HepG2 (cell line): ENCODE data around the gene IPMK. TPM values are rescaled to one million over a fixed set of nuclear protein-coding genes. Genes with fewer than 3 reads are reported as not detected.

Experiments
- ARID3A ChIP-seq: IDR thresholded peaks from 2 replicates; pipeline ENCODE4 v1.6.1; 2012; ENCODE audit warnings: low read depth, low read length, improper control_type of control experiment
- BATF2 ChIP-seq: sonication (generic); formaldehyde crosslinking; IDR thresholded peaks from 2 replicates; pipeline ENCODE4 v1.8.0; 2022; ENCODE audit warnings: mild to moderate bottlenecking, missing genetic modification reagents, moderate library complexity
- ELF4 ChIP-seq: sonication (generic); formaldehyde crosslinking; IDR thresholded peaks from 2 replicates; pipeline ENCODE4 v1.5.0; 2020; ENCODE audit warnings: missing genetic modification reagents, mild to moderate bottlenecking, moderate library complexity, borderline replicate concordance
- IRF2 ChIP-seq: IDR thresholded peaks from 2 replicates; pipeline ENCODE4 v1.6.1; 2018; ENCODE audit warnings: missing genetic modification reagents, missing compliant biosample characterization
- KAT8 ChIP-seq: IDR thresholded peaks from 2 replicates; pipeline ENCODE4 v1.6.1; 2016; ENCODE audit warnings: missing genetic modification reagents, missing compliant biosample characterization
- KDM6A ChIP-seq: IDR thresholded peaks from 2 replicates; pipeline ENCODE4 v1.6.1; 2016; ENCODE audit warnings: low read depth
- KMT2A ChIP-seq: sonication (generic); formaldehyde crosslinking; IDR thresholded peaks from 2 replicates; pipeline ENCODE4 v1.4.0; 2020; ENCODE audit warnings: missing genetic modification reagents
- PAXIP1 ChIP-seq: sonication (generic); formaldehyde crosslinking; conservative IDR thresholded peaks from 2 replicates; pipeline ENCODE4 v1.4.0; 2020; ENCODE audit warnings: mild to moderate bottlenecking, missing genetic modification reagents, moderate library complexity
- PLSCR1 ChIP-seq: sonication (generic); formaldehyde crosslinking; IDR thresholded peaks from 2 replicates; pipeline ENCODE4 v1.5.0; 2020; ENCODE audit warnings: missing genetic modification reagents, mild to moderate bottlenecking, borderline replicate concordance
- POLR2A ChIP-seq, 2 experiments: IDR thresholded peaks; 2 replicates each; pipeline ENCODE4 v1.6.1; 2011; ENCODE audit warnings: low read depth in 2 of 2, low read length in 2 of 2, mild to moderate bottlenecking in 1 of 2, moderate library complexity in 1 of 2; ENCODE audit not compliant: insufficient read depth in 1 of 2
- SP140L ChIP-seq: sonication (generic); formaldehyde crosslinking; IDR thresholded peaks from 2 replicates; pipeline ENCODE4 v1.4.0; 2020; ENCODE audit warnings: missing genetic modification reagents, borderline replicate concordance
- SPEN ChIP-seq: sonication (generic); formaldehyde crosslinking; IDR thresholded peaks from 2 replicates; pipeline ENCODE4 v1.5.1; 2020; ENCODE audit warnings: low read depth, mild to moderate bottlenecking, missing genetic modification reagents
- TCF12 ChIP-seq, 2 experiments: fragments of 450-650 bp in 1 of 2; sonication (generic) in 1 of 2; formaldehyde crosslinking in 1 of 2; IDR thresholded peaks; 2 replicates each; pipeline versions ENCODE4 v1.6.1 to v1.8.0; 2017 to 2022; ENCODE audit warnings: antibody characterized with exemption in 1 of 2, mild to moderate bottlenecking in 1 of 2, missing genetic modification reagents in 1 of 2, moderate library complexity in 1 of 2
- THYN1 ChIP-seq: sonication (generic); formaldehyde crosslinking; IDR thresholded peaks from 2 replicates; pipeline ENCODE4 v1.8.1; 2023; ENCODE audit warnings: low read depth, mild to moderate bottlenecking, moderate library complexity, missing genetic modification reagents, borderline replicate concordance
- ZBTB25 ChIP-seq: IDR thresholded peaks from 2 replicates; pipeline ENCODE4 v1.6.1; 2018; ENCODE audit warnings: missing genetic modification reagents
- ZBTB46 ChIP-seq: sonication (generic); formaldehyde crosslinking; IDR thresholded peaks from 2 replicates; pipeline ENCODE4 v1.4.0; 2020; ENCODE audit warnings: mild to moderate bottlenecking, missing genetic modification reagents, borderline replicate concordance
- ZNF260 ChIP-seq: sonication (generic); formaldehyde crosslinking; IDR thresholded peaks from 2 replicates; pipeline ENCODE4 v1.4.0; 2020; ENCODE audit warnings: missing genetic modification reagents, low read depth, mild to moderate bottlenecking, borderline replicate concordance
- ZNF644 ChIP-seq: IDR thresholded peaks from 2 replicates; pipeline ENCODE4 v1.6.1; 2016; ENCODE audit warnings: low read depth
- ZNF724P ChIP-seq: sonication (generic); formaldehyde crosslinking; IDR thresholded peaks from 2 replicates; pipeline ENCODE4 v1.8.0; 2022; ENCODE audit warnings: missing genetic modification reagents, borderline replicate concordance
- ZNF790 ChIP-seq: sonication (generic); formaldehyde crosslinking; IDR thresholded peaks from 2 replicates; pipeline ENCODE4 v1.8.0; 2022; ENCODE audit warnings: missing genetic modification reagents, mild to moderate bottlenecking, borderline replicate concordance
- ZNF883 ChIP-seq: sonication (generic); formaldehyde crosslinking; IDR thresholded peaks from 2 replicates; pipeline ENCODE4 v1.5.1; 2020; ENCODE audit warnings: mild to moderate bottlenecking, missing genetic modification reagents; ENCODE audit errors: not compliant biosample characterization
- polyA plus RNA-seq, 8 experiments: library from polyadenylated mRNA; depleted of rRNA in 3 of 8; stranded (reverse) in 7 of 8; unstranded in 1 of 8; fragments of >200 nt; fragmentation: Illumina TruSeq in 4 of 8; extraction: Trizol in 4 of 8; gene quantifications; 2 replicates each; pipeline versions ENCODE4 v1.2.1 to v1.2.3, GENCODE V29; 2011 to 2016; ENCODE audit warnings: low read depth in 4 of 8, missing spikeins in 1 of 8, mixed read lengths in 1 of 8; ENCODE audit not compliant: insufficient read depth in 1 of 8
- total RNA-seq, 5 experiments: library from RNA; depleted of rRNA; stranded (reverse); fragments of >200 nt; fragmentation: Illumina TruSeq; extraction: Trizol; gene quantifications; 2 replicates each; pipeline ENCODE4 v1.2.3, GENCODE V29; 2016; ENCODE audit warnings: low read depth in 1 of 5

The IPMK gene
- total and polyA plus RNA-seq, 2 of the 13 experiments (the other 11 are each of a cell fraction or from before 2014, with no cell fraction given) = 2.7 to 3.9 TPM

GRCh38 chr10:58299580-58299979 lies 31.9 kb upstream of the IPMK start (continued):
- TF ChIP-seq ARID3A (peak; percentile 60), POLR2A (IDR thresholded peaks at IDR 0.05; ENCODE audit: insufficient read depth in 1 of 2, low read depth in 2 of 2, low read length in 2 of 2) (no peak), PAXIP1 (CRISPR knock-in tag) (no peak), ELF4 (CRISPR knock-in tag) (no peak), TCF12 (IDR thresholded peaks at IDR 0.05) (no peak), TCF12 (CRISPR knock-in tag; IDR thresholded peaks at IDR 0.05) (no peak), ZBTB25 (CRISPR knock-in tag) (no peak), PLSCR1 (CRISPR knock-in tag) (no peak), ZNF724P (CRISPR knock-in tag) (no peak), KAT8 (0 out of 2 replicates have a peak, but pooled peaks have one; percentile 23), SP140L (CRISPR knock-in tag) (no peak), ZBTB46 (no peak), SPEN (CRISPR knock-in tag) (no peak), ZNF790 (CRISPR knock-in tag) (no peak), KDM6A (CRISPR knock-in tag) (no peak), IRF2 (CRISPR knock-in tag) (no peak), KMT2A (CRISPR knock-in tag) (no peak), ZNF883 (CRISPR knock-in tag) (no peak), ZNF260 (CRISPR knock-in tag) (no peak), THYN1 (no peak), BATF2 (no peak), ZNF644 (CRISPR knock-in tag) (no peak)
